Measurements from ENCODE around the gene LMOD1.
"Not testable (repeated sequence)": the region's sequence is repeated elsewhere in the genome, so short reads cannot be mapped to it uniquely, and the experiment has no call there.

The LMOD1 gene

GRCh38 chr1:201944002-201944401 lies 2.3 kb downstream of the LMOD1 start:
- no peak for DNase-seq (ENCODE audit: low spot score)
- TF ChIP-seq CTCF (conservative IDR thresholded peaks at IDR 0.05; ENCODE audit: low read depth) = no peak
- POLR2A ChIA-PET (ENCODE audit: low non-redundant PET) = no interaction called here
- no peak overlapping the region for H3K27ac ChIP-seq
- CTCF ChIA-PET = interaction anchor here (0.7 to 1.6 kb wide), 3 partner anchors 30 to 229 kb away, joined by 3 to 4 read pairs (median 4); no protein-coding TSS in a partner anchor

GRCh38 chr1:201942129-201942495 lies 4.2 kb downstream of the LMOD1 start:
- ChIA-PET POLR2A (ENCODE audit: low non-redundant PET) (no interaction called here), CTCF (interaction anchor here (0.6 to 1.2 kb wide), 3 partner anchors 13 to 67 kb away, joined by 3 to 9 read pairs (median 4); no protein-coding TSS in a partner anchor)
- H3K27ac ChIP-seq = no peak overlapping the region
- no peak for TF ChIP-seq CTCF (conservative IDR thresholded peaks at IDR 0.05; ENCODE audit: low read depth)
- DNase-seq (ENCODE audit: low spot score) = no peak

GRCh38 chr1:201941420-201942128 lies 4.8 kb downstream of the LMOD1 start:
- H3K27ac ChIP-seq = no peak overlapping the region
- CTCF ChIA-PET = interaction anchor here (0.6 to 1.2 kb wide), 3 partner anchors 13 to 67 kb away, joined by 3 to 9 read pairs (median 4); no protein-coding TSS in a partner anchor
- no peak for DNase-seq (ENCODE audit: low spot score)
- TF ChIP-seq CTCF (conservative IDR thresholded peaks at IDR 0.05; ENCODE audit: low read depth) = no peak
- POLR2A ChIA-PET (ENCODE audit: low non-redundant PET) = no interaction called here

GRCh38 chr1:201940316-201940715 lies 6.0 kb downstream of the LMOD1 start:
- CTCF ChIA-PET = interaction anchor here (0.6 to 1.1 kb wide), 3 partner anchors 14 to 1025 kb away, joined by 3 to 4 read pairs (median 3); no protein-coding TSS in a partner anchor
- H3K27ac ChIP-seq; POLR2A ChIA-PET (ENCODE audit: low non-redundant PET); DNase-seq (ENCODE audit: low spot score): not testable (repeated sequence)

- TF ChIP-seq CTCF (conservative IDR thresholded peaks at IDR 0.05; ENCODE audit: low read depth) = no peak
- DNase-seq (ENCODE audit: low spot score) = no peak
- no peak overlapping the region for H3K27ac ChIP-seq
- CTCF ChIA-PET = interaction anchor here (0.7 to 1.1 kb wide), 2 partner anchors 15 to 196 kb away, joined by 3 to 4 read pairs; no protein-coding TSS in a partner anchor
- POLR2A ChIA-PET (ENCODE audit: low non-redundant PET) = no interaction called here
Observed at GRCh38 chr1:201939574-201939973, 6.8 kb downstream of the LMOD1 start.

GRCh38 chr1:201939148-201939547 lies 7.2 kb downstream of the LMOD1 start:
- no peak overlapping the region for H3K27ac ChIP-seq
- ChIA-PET CTCF (interaction anchor here (1.1 kb wide), 1 partner anchor 196 kb away, joined by 4 read pairs; no protein-coding TSS in a partner anchor), POLR2A (ENCODE audit: low non-redundant PET) (no interaction called here)
- no peak for TF ChIP-seq CTCF (conservative IDR thresholded peaks at IDR 0.05; ENCODE audit: low read depth)
- no peak for DNase-seq (ENCODE audit: low spot score)

GRCh38 chr1:201938440-201939035 lies 7.8 kb downstream of the LMOD1 start:
- POLR2A ChIA-PET (ENCODE audit: low non-redundant PET) = no interaction called here
- no peak overlapping the region for H3K27ac ChIP-seq
- no peak for DNase-seq (ENCODE audit: low spot score)
- TF ChIP-seq CTCF (conservative IDR thresholded peaks at IDR 0.05; ENCODE audit: low read depth) = no peak
- CTCF ChIA-PET = interaction anchor here (0.6 kb wide), 1 partner anchor 120 kb away, joined by 5 read pairs; no protein-coding TSS in a partner anchor

Data from RWPE1 (cell line).